LNCaP clone FGC (cell line): Measurements from ENCODE around the gene PIGO.

Source experiments
- DNase-seq: peaks from one replicate; pipeline ENCODE4 v3.0.0-alpha.2; 2011; ENCODE audit warnings: low read depth
- H3K4me3 ChIP-seq: 2 replicates; pipeline ENCODE4 v1.5.1; 2011; ENCODE audit warnings: mild to moderate bottlenecking, low read depth, low read length, control low read depth
- TF ChIP-seq, protein P1 (sequence below): IDR thresholded peaks from 2 replicates; pipeline ENCODE4 v1.5.1; 2012; ENCODE audit warnings: mild to moderate bottlenecking; ENCODE audit not compliant: control insufficient read depth, insufficient read depth; ENCODE audit errors: extremely low read depth

PIGO gene

DNA sequence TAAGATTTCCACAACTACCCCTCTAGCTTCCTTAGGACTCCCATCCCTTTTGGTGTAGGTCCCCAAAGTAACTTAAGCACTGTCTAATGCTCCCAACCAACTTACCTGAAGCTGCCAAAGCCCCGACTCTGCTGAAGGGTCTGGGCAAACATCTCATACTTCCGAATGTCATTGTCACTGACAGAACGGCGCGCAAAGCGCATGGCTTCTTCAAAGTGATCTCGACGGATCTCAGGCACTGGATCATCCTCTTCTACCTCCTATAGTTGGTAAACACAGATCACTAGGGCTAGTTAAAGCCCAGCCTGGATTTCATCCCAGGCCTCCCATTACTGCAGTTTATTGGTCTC lies 39.1 kb downstream of the PIGO start:
- TF ChIP-seq, protein P1, sequence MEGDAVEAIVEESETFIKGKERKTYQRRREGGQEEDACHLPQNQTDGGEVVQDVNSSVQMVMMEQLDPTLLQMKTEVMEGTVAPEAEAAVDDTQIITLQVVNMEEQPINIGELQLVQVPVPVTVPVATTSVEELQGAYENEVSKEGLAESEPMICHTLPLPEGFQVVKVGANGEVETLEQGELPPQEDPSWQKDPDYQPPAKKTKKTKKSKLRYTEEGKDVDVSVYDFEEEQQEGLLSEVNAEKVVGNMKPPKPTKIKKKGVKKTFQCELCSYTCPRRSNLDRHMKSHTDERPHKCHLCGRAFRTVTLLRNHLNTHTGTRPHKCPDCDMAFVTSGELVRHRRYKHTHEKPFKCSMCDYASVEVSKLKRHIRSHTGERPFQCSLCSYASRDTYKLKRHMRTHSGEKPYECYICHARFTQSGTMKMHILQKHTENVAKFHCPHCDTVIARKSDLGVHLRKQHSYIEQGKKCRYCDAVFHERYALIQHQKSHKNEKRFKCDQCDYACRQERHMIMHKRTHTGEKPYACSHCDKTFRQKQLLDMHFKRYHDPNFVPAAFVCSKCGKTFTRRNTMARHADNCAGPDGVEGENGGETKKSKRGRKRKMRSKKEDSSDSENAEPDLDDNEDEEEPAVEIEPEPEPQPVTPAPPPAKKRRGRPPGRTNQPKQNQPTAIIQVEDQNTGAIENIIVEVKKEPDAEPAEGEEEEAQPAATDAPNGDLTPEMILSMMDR: no peak
- DNase-seq: no peak
- no peak overlapping the region for H3K4me3 ChIP-seq

DNA sequence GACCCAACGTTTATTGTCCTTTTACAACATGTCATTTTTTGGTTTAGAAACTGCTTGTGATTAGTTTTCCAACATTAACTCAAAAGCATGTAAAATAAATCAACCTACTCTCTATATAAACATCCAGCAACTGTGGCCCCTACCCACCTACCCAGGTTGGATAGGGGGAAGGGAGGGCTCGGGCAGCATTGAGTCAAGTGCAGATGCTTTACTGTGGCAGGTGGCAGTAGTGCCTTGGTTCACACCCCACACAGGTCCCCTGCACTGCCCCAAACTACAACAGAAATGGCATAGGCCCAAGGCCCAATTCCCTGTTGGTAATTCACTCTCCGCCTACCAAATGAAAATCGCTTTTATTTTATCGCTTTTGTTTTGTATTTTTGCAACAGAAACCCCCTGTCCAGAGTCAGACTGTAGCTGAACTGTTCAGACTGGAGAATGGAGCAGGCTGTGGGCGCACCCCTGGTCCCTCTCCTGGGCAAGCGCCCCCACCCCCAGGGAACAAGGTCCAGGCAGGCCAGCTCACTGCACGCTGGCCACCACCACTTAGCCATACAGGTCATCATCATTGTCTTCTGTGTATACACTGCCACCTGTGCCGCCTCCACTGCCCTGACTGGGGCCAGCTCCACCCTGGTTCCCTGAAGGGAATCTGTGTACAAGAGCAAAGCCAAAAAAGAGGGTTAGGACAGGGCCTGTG lies 39.7 kb downstream of the PIGO start:
- no peak overlapping the region for H3K4me3 ChIP-seq
- TF ChIP-seq, protein P1: no peak
- DNase-seq: no peak

DNA sequence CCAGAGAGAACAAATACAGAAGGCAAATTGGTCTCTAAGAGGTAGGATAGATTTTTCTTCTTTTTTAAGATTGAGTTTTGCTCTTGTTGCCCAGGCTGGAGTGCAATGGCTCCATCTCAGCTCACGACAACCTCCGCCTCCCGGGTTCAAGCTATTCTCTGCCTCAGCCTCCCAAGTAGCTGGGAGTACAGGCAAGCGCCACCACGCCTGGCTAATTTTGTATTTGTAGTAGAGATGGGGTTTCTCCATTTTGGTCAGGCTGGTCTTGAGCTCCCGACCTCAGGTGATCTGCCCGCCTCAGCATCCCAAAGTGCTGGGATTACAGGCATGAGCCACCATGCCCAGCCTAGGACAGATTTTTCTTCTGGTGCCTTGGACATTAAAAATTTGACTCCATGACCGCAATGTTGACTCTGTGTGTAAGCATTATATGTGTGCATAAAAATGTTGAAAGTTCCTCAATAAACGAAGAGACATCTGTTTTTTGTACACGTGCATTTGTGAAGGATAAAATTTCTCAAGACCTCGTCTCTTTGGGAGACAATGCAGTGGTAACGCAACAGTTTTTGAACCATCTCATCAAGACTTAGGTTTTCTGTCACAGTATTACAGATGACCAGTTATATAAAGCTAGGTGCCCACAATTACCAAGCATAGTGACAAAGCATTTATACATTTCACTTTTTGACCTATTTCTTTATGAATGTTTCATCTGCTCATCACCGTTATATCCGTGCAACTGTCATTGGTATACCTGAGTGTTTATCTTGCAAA lies 41.3 kb downstream of the PIGO start:
- no peak for DNase-seq
- H3K4me3 ChIP-seq: no peak overlapping the region
- TF ChIP-seq, protein P1: no peak

DNA sequence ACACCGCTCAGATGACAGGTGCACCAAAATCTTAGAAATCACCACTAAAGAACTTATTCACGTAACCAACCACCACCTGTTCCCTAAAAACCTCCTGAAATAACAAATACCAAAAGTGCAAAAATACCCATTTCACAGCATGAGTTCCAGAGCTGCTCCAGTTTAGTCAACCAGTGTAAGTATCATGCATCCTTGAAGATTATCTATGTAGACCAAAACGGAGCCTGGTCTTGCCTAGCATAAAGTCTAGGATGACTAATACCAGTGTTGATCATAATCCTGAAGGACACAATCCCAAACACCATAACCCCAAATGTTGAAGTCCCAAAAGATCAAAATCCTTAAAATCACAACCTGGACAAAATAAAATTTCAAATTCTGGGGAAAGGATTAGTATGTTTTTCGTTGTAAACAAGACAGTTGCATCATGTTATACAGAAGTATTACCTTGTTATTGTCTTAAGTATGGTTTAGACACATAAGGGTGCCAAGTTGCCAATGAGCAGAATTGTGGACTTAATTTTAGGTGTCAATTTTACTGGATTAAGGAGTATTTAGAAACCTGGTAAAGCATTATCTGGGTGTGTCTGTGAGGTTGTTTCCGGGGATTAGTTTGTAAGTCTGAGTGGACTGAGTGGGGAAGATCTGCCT lies 42.1 kb downstream of the PIGO start:
- TF ChIP-seq, protein P1: no peak
- DNase-seq: no peak
- no peak overlapping the region for H3K4me3 ChIP-seq

DNA sequence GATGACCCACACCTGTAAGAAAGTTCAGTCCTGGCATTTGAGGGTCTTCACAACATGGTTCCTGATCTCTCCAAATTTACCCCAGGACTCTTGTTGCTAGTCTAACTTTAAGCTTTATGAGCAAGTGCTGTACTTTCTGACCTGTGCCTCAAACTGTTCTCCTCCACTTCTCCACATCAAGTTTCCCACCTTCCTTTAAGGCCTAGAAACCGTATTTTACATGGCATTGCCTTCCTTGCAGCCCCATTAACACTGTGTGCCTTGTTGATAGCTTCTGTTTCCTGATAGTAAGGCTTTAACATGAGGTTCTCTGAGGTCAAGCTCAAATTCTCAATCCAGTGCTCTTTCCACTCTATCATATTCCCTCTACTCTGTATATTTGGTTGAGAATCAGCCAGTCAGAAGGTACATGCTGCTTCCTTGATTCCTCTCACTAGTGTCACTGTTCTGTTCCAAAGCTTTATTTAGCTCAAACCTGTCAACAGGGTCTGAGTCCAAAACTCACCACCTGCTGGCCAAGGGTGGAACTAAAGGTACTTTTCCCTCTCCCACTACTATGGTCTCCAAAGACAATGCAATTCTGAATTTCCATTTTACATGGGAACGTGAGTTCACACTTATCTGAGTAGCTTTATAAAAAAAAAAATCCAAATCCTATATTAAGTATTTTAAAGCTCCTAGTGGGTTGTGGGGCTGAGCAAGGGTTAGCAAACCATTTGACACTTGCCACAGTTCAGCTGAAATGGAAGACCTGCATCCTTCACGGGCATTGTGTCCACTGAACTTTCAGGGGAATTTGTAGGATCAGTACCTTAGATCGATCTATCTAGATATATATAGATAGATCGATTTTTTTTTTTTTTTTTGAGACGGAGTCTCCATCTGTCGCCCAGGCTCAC lies 45.1 kb downstream of the PIGO start:
- no peak overlapping the region for H3K4me3 ChIP-seq
- DNase-seq: peak; percentile 17
- TF ChIP-seq, protein P1: peak; percentile 64

DNA sequence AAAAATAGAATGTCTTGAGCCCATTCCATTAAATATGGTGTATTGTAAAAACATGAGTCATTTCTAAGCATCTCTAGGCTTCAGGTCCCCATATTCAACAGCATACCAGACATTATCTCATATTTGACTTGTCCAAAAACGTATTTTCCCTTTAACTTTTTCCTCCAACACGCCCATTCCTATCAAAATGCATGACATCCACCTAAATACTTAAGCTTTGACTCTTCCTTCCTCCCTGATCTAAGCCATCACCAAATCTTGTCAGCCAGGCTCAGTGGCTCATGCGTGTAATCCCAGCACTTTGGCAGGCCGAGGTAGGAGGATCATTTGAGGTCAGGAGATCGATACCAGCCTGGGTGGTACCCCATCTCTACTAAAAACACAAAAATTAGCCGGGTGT lies 47.9 kb downstream of the PIGO start:
- TF ChIP-seq, protein P1: no peak
- no peak for DNase-seq
- H3K4me3 ChIP-seq: no peak overlapping the region
